ENCODE measurements around the gene CELF2. TPM values are rescaled to one million over a fixed set of nuclear protein-coding genes. Genes with fewer than 3 reads are reported as not detected.

Gene CELF2
- total and polyA plus RNA-seq, 2 of the 4 experiments (the other 2 are of a cell fraction) = 3.5 to 6.6 TPM

GRCh38 chr10:11219431-11219830, 201.8 kb downstream of the CELF2 start:
- no peaks in the 10 kb centered on the region for H3K9me1 ChIP-seq (ENCODE audit: insufficient read depth, low read length)
- no peak for TF ChIP-seq CTCF (conservative IDR thresholded peaks at IDR 0.05; ENCODE audit: low read depth, low read length)
- no peak overlapping the region for H2AK9ac ChIP-seq (replicated peaks; ENCODE audit: low read depth, low read length, poor library complexity)
- no peak overlapping the region for H3K18ac ChIP-seq (ENCODE audit: low read depth, low read length)
- H3K4me2 ChIP-seq (ENCODE audit: low read depth, low read length) = no peak overlapping the region
- no peak for DNase-seq
- CTCF ChIA-PET = no interaction called here
- no peak overlapping the region for H4K8ac ChIP-seq (ENCODE audit: low read depth in 2 of 2, low read length in 2 of 2)
- no peak for ATAC-seq (ENCODE audit: low read depth)
- dilution Hi-C loops (cut with HindIII; ENCODE audit: low sequenced_read_pairs, unreplicated experiment) = no loop called here
- no peak overlapping the region for H4K5ac ChIP-seq (ENCODE audit: low read depth, low read length)
- no peak overlapping the region for H3K27ac ChIP-seq (ENCODE audit: insufficient read depth, low read length)
- H3K36me3 ChIP-seq (ENCODE audit: control insufficient read depth, insufficient read depth, low read length) = no peaks in the 10 kb centered on the region
- H3K79me1 ChIP-seq (ENCODE audit: low read depth in 1 of 2, low read length in 2 of 2) = no peaks in the 10 kb centered on the region
- no peak overlapping the region for H2BK5ac ChIP-seq (ENCODE audit: low read depth, low read length, poor library complexity, severe bottlenecking)
- H2BK15ac ChIP-seq (ENCODE audit: low read depth, low read length) = no peak overlapping the region
- no peaks in the 10 kb centered on the region for H3K4me1 ChIP-seq (ENCODE audit: control insufficient read depth, insufficient read depth, low read length)
- no peak overlapping the region for H3K9ac ChIP-seq (ENCODE audit: low read depth, low read length)
- no peak overlapping the region for H3K4ac ChIP-seq (ENCODE audit: low read depth, low read length)
- no TSS peak for BruUV-seq (replicated peaks)
- H2AK5ac ChIP-seq (ENCODE audit: low read depth, low read length) = no peak overlapping the region
- H3K14ac ChIP-seq (replicated peaks; ENCODE audit: low read depth, low read length) = no peak overlapping the region
- H3K4me3 ChIP-seq (ENCODE audit: insufficient read depth, low read depth, low read length) = no peak overlapping the region
- H3K9me3 ChIP-seq (ENCODE audit: control insufficient read depth, insufficient read depth, low read length) = no peaks in the 10 kb centered on the region; the same call in 1 of the 2 replicates
- intact Hi-C loops (cut with micrococcal nuclease) = no loop called here
- no CpG with 5 or more reads among the region's 3 CpGs for WGBS, 2 experiments (ENCODE audit: extremely low coverage in 2 of 2, insufficient read length in 1 of 2)
- in situ Hi-C loops (cut with MboI; ENCODE audit: low sequenced_read_pairs) = no loop called here
- H2BK20ac ChIP-seq (ENCODE audit: low read depth, low read length) = no peak overlapping the region
- H4K91ac ChIP-seq (ENCODE audit: insufficient read depth, low read depth, low read length) = no peak overlapping the region
- no peak overlapping the region for H3K23ac ChIP-seq (ENCODE audit: low read depth, low read length)
- H3K27me3 ChIP-seq (ENCODE audit: control insufficient read depth, insufficient read depth, low read length) = no peaks in the 10 kb centered on the region
- no peak overlapping the region for H2AFZ ChIP-seq (replicated peaks; ENCODE audit: low read length, poor library complexity)
- H2BK120ac ChIP-seq (ENCODE audit: low read depth, low read length) = no peak overlapping the region
- no peak overlapping the region for H3K56ac ChIP-seq (ENCODE audit: extremely low read depth, insufficient read depth, low read length)
- POLR2A ChIA-PET (ENCODE audit: unreplicated experiment) = no interaction called here
- H4K20me1 ChIP-seq (ENCODE audit: insufficient read depth, low read length) = no peaks in the 10 kb centered on the region
